Testis (tissue), 2 donors: ENCODE measurements around the gene SERHL2.

Experiments used
- CTCF ChIP-seq, 3 experiments: fragments of 450-650 bp in 2 of 3; fragments of 200-600 bp in 1 of 3; sonication (generic) in 1 of 3; IDR thresholded peaks; one replicate each; pipeline ENCODE4 v1.5.1; 2016 to 2019; ENCODE audit warnings: antibody characterized with exemption in 3 of 3, mild to moderate bottlenecking in 2 of 3, moderate library complexity in 1 of 3
- POLR2A ChIP-seq: fragments of 450-650 bp; IDR thresholded peaks from one replicate; pipeline ENCODE4 v1.6.1; 2017; ENCODE audit warnings: antibody characterized with exemption, mild to moderate bottlenecking, moderate library complexity

DNA sequence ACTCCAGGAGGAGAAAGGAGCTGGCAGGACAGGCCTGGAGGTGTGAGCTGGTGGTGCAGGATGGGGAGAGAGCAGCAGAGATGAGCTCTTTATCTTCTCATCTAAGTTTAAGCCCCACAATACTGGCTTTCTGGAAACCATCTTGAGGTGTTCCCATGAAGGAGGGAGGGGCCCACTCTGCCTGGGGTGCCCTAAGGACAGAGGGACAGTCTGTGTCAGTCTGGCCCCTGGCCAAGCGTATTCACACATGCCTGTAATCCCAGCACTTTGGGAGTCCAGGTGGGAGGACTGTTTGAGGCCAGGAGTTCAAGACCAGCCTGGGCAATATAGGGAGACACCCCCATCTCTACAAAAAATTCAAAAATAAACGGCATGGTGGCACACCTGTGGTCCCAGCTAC lies 8.9 kb downstream of the SERHL2 start:
- TF ChIP-seq CTCF (IDR thresholded peaks at IDR 0.05) (no peak), POLR2A (no peak)
